Sciatic nerve (tissue), 2 donors: ENCODE measurements around the gene MFSD6. TPM values are rescaled to one million over a fixed set of nuclear protein-coding genes. Genes with fewer than 3 reads are reported as not detected.
"Not testable (repeated sequence)": the region's sequence is repeated elsewhere in the genome, so short reads cannot be mapped to it uniquely, and the experiment has no call there.

ENCODE experiments used
- ATAC-seq: fragments of 200-7000 bp; cut with Tn5 transposase; one replicate; pipeline ENCODE4 v1.9.1; 2020; ENCODE audit warnings: mild to moderate bottlenecking, moderate library complexity
- DNase-seq: peaks from one replicate; pipeline ENCODE4 v3.0.0-alpha.2; 2020; ENCODE audit warnings: low spot score
- intact Hi-C: fragments of 100-400 bp; cut with DNase I; formaldehyde crosslinking; loops from one replicate; pipeline ENCODE4 v1.14.2; 2022
- total RNA-seq: library from RNA; stranded (reverse); fragmentation: NEBNext Ultra II Directional; extraction: Animal tissue kit (Norgen Biotek cat#: 25700); gene quantifications from one replicate; pipeline ENCODE4 v1.2.1, GENCODE V29; 2021
- donor health status: DM: no; HTN: no; CAD: no.
- donor health status: DM: no; HTN: no; CAD: no.

Gene MFSD6
- total RNA-seq, 1 donor from 2014 or later: 47.5 TPM

- intact Hi-C loops: no loop called here
- ATAC-seq (no peak), DNase-seq (no peak)
Measured at GRCh38 chr2:190455358-190456095, 47.4 kb downstream of the MFSD6 start.

DNA sequence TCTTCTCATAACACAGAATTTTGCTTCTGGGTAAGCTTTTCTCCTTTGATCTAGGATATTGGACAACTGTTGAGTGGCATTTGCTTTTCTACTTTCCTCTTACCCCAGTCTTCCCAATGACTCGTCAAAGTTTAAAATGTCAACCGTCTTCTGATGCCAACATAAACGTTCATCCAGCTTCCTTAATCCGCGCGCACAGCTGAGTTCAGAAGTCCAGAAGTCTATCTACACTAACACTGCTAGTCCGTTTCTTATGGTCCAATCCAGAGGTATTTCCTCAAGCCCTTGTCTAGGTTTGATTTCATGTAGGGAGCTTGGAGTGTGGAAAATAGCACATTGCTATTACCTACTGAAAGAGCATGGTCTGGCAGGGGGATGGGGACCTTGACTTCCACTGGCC, 48.7 kb downstream of the MFSD6 start:
- intact Hi-C loops: no loop called here
- no peak for ATAC-seq

GRCh38 chr2:190457256-190457655, 49.1 kb downstream of the MFSD6 start:
- intact Hi-C loops: no loop called here
- DNase-seq (no peak), ATAC-seq (no peak)

More for the DNA sequence above, 48.7 kb downstream of the MFSD6 start:
- no peak for DNase-seq

DNA sequence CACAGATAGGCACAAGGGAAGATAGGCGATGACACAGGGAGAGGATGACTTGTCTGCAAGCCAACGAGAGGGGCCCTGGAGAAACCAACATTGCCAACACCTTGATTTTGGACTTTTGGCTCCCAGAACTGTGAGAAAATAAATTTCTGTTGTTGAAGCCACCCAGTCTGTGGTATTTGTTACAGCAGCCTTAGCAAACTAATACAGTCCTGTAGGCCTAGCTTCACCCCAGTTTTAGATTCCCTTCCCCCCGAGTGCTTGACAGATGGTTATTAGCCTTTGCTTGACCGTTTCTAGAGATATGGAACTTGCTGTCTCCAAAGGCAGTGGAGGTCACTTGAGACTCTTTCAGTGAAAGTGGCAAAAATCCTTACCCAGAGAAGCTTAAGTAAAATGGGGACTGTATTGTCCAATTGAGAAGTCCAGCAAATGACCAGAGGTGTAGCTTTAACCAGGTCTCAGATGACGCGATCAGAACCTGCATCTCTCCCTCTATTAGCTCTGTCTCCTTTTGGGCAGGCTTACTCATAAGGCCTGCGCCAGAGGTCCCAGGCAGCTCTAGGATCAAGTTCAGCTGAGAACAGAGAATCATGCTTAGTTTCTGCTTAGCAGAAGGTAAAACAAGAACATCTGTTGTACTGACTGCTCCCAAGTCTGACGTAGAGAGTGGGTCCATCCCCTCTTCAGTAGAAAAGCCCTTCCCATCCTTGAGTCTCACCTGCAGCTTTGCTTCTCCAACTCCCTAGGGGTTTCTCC, 50.4 kb downstream of the MFSD6 start:
- ATAC-seq (no peak), DNase-seq (no peak)
- intact Hi-C loops: no loop called here

DNA sequence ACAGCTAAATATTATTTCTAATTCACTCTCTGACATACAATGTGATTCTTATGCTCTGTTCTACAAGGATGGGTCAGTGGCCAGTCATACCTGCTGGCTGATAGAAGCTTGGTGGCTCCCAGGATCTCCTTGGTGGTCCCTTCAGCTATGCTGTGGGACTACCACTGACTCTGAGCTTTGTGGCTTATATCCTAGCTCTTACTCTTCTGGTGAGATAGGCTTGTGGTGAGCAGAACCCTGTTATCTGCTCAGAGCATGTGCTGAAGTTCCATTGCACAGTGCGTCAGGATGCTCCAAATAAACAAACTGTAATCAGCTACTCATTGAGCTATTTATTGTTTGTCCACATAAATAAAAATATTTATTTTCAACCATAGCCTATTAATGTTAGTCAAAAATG, 51.7 kb downstream of the MFSD6 start:
- intact Hi-C loops: no loop called here
- ATAC-seq (peak; percentile 18), DNase-seq (no peak)

GRCh38 chr2:190460487-190460886, 52.3 kb downstream of the MFSD6 start:
- intact Hi-C loops: no loop called here
- no peak for DNase-seq
- no peak for ATAC-seq

GRCh38 chr2:190462181-190462580, 54.0 kb downstream of the MFSD6 start:
- DNase-seq (no peak), ATAC-seq (no peak)
- intact Hi-C loops: no loop called here

DNA sequence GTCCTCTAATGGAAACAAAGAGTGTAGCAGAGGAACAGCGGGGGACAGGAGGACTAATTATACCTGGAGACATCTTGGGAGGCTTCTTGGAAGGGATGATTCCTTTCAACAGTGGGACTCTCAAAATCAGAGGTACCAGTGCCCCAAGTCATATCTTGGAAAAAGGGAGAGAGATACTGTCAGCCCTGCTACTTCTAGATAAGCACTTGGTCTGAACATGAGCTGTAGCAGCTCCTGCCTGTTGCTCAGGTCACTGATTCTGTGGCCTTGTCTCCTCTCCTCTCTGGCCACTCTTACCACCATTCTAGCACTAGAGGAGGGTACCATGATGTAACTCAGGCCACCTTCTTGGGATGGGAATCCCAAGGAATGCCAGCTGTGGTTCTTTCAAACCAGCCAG, 54.5 kb downstream of the MFSD6 start:
- DNase-seq (no peak), ATAC-seq (no peak)
- intact Hi-C loops: no loop called here

DNA sequence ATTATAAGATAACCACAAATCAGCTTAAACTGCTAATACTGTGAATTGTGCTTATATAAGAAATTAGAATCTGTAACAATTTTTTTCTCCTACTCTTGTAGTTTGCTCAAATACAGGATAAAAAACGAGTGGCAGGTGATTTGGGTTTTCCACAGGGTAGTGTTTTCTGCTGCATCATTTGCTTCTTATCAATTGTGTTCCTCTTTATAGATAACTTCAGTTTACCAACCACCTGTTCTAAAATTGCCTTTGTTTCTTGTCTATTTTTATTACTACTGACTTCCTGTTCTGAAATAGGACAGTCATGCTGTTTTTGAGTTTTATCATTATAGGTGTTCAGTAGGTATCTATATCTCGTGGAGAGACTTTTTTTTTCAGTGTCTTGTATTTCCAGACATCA, 56.9 kb downstream of the MFSD6 start:
- DNase-seq (no peak), ATAC-seq (no peak)
- intact Hi-C loops: no loop called here

GRCh38 chr2:190466819-190467446, 58.8 kb downstream of the MFSD6 start:
- ATAC-seq (peak; percentile 17), DNase-seq (no peak)
- intact Hi-C loops: no loop called here

DNA sequence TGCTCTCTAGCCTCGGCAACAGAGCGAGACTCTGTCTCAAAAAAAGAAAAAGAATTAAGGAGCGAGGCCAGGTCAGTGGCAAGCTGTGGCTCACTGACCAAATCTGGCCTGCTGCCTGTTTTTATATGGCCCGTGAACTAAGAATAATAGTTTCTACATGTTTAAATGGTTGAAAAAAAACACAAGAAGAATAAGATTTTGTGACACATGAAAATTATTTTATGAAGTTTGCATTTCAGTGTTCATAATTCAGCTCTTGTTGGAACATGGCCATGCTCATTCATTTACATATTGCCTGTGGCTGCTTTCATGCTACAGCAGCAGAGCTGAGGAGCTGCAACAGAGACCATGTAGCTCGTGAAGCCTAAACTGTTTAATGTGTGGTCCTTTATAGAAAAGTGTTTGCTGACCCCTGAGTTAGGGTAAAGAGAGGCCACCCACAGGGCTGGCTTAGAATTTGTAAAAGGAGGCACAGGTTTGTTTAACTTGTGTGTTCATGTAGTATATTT, 59.5 kb downstream of the MFSD6 start:
- DNase-seq (no peak), ATAC-seq (no peak)
- intact Hi-C loops: no loop called here

- DNase-seq, ATAC-seq, intact Hi-C loops: not testable (repeated sequence)
Measured at GRCh38 chr2:190468354-190468753, 60.2 kb downstream of the MFSD6 start.

DNA sequence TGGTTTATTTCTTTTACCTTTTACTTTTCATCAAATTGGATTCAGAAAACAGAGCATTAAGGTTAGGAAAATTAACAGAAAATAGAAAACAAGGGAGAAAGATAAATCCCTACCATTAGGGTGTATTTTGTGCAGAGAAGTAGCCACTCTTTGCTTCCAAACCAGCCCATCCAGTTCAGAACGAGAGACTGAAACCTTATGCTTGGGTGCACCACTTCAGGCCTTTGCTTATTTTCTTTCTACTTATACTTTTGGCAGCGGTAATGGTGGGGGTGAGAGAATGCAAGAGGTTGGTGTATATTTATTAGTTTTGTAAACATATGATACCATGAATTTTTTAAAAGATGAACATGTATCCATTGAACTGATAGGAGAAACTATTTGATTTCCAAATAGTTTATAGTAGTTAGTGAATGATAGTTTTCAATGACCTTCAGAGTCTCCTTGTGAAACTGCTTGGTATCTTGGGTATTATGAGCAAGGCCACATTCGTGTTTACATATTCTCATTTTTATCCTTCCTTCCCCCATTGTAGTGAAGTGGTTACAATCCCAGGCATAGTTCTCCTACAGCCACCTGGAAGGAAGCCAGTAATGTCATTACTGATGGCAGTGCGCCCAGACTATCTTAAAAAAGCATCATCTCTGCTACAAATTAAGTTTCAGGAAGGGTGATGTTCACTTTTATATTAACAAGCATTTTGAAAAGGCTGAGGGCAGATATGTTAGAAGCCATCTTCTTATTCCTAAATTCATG, 60.8 kb downstream of the MFSD6 start:
- intact Hi-C loops: no loop called here
- DNase-seq (peak; percentile 84), ATAC-seq (peak; percentile 91)

GRCh38 chr2:190469771-190470170, 61.6 kb downstream of the MFSD6 start:
- ATAC-seq (peak; percentile 84), DNase-seq (no peak)
- intact Hi-C loops: no loop called here

DNA sequence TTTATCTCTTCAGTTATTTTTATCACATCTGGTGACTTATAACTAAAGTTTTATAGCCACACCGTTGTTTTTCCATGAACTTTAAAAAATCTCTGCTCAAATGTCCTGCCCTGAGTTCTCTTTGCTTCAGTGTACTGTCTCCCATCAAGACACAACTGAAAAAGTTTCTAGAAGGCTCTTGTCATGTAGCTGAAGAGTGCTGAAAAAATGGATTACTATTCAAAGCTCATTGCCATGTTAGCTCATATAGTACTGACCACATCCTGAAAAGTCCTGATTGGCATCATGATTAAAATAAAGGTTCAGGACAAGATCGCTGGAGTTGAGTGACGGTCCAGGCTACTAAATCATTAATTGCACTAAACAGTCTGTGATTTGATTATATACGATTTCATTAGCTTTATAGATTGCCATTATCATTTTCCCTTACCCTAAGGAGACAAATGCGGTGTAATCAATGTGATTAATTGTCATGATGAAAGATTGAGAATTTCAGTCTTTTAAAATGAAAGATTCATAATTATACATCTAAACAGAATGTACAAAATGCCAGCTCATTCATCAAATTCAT, 62.2 kb downstream of the MFSD6 start:
- no peak for DNase-seq
- ATAC-seq: no peak
- intact Hi-C loops: no loop called here

DNA sequence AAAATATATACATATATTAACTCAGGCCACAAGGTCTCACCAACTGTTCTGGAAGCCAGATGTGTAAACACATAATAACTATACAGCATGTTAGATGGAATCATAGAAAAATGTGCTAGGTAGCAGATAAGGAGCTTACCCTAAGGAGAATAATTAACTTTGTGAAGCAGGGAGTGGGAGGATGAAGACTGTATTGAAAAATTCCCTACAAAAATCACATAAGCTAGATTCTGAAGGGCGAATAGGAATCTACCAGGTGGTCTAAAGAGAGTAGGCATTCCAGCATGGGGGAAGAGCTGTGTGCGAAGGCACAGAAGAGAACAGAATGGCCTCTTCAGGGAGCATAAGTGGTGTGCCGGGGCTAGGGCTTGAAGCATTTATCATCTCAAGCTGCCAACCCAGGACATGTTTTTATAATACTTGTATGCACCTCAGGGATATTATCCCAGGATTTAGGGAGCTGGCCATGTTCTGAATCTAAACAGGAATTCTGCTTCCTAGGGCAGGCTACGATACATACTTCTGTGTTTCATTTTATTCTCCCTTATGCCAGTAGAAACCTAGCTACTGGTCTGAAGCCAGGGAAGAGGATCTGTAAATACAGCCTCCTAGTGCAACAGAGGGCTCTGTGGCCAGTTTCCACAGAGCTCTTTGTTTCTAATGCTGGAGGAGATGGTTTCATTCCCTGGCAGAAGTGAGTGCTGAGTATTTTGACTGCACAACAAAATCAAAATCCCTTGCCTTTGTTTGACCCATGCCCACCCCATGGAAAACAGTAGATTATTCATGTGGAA, 69.7 kb downstream of the MFSD6 start:
- peak; percentile 91 for ATAC-seq
- intact Hi-C loops: no loop called here
- DNase-seq: no peak

GRCh38 chr2:190478572-190479195, 70.5 kb downstream of the MFSD6 start:
- intact Hi-C loops: no loop called here
- ATAC-seq (no peak), DNase-seq (no peak)

DNA sequence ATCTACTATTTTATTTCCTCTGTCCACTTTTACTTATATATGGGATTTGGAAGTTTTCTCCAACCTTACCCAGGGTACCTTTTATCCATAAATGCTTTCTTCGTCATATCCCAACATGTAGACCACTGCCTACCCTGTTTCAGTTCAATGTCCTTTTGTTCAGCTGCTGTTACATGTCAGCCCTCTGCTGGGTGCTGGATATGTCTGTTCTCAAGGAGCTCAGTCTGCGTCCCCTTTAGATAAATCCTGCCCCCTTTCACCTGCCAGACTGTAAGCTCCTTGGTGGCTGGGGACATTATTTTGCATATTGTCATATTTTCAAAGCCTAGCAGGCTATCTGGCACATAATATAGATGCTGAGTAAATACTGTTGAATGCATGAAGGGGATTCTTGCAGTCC, 73.2 kb downstream of the MFSD6 start:
- DNase-seq: no peak
- ATAC-seq: no peak
- intact Hi-C loops: no loop called here
